Keratinocyte (primary cell): ENCODE measurements around the gene OSR1. TPM values are rescaled to one million over a fixed set of nuclear protein-coding genes. Genes with fewer than 3 reads are reported as not detected.
A peak's percentile ranks its signal among the peaks of the same experiment; 100 is the strongest.

Experiments
- DNase-seq: peaks from one replicate; pipeline ENCODE4 v3.0.0-alpha.2; 2011; ENCODE audit warnings: low read depth, missing footprints, low spot score
- FAIRE-seq: peaks from 2 replicates; lab custom pipeline; 2011; peaks lifted over from hg19 to GRCh38; lab: Jason Lieb, UNC
- H2AFZ ChIP-seq: 2 replicates; pipeline ENCODE4 v1.6.0; 2012; ENCODE audit warnings: low read length, control low read depth, inconsistent platforms; ENCODE audit not compliant: control insufficient read depth
- H3K27ac ChIP-seq: 2 replicates; pipeline ENCODE4 v1.5.1; 2011; ENCODE audit warnings: low read length; ENCODE audit not compliant: control insufficient read depth, insufficient read depth
- H3K27me3 ChIP-seq: 3 replicates; pipeline ENCODE4 v1.6.0; 2011; ENCODE audit warnings: low read length; ENCODE audit not compliant: control insufficient read depth, insufficient read depth; ENCODE audit errors: extremely low read depth
- H3K36me3 ChIP-seq, 2 experiments: 2 replicates in 1 of 2; 3 replicates in 1 of 2; pipeline ENCODE4 v1.5.1; 2011; ENCODE audit warnings: low read length in 2 of 2, mild to moderate bottlenecking in 1 of 2; ENCODE audit not compliant: control insufficient read depth in 2 of 2, insufficient read depth in 2 of 2; ENCODE audit errors: extremely low read depth in 1 of 2
- H3K4me1 ChIP-seq: 3 replicates; pipeline ENCODE4 v1.5.1; 2011; ENCODE audit warnings: low read length; ENCODE audit not compliant: control insufficient read depth, insufficient read depth; ENCODE audit errors: extremely low read depth
- H3K4me2 ChIP-seq: 3 replicates; pipeline ENCODE4 v1.6.0; 2011; ENCODE audit warnings: low read depth, low read length; ENCODE audit not compliant: control insufficient read depth, insufficient read depth; ENCODE audit errors: extremely low read depth
- H3K4me3 ChIP-seq, 3 experiments: fragments of 200-600 bp in 1 of 3; sonication (generic) in 1 of 3; 2 replicates in 2 of 3; 3 replicates in 1 of 3; pipeline ENCODE4 v1.5.1; 2011 to 2016; ENCODE audit warnings: low read length in 3 of 3, mild to moderate bottlenecking in 3 of 3, control low read depth in 2 of 3, inconsistent platforms in 1 of 3, low read depth in 1 of 3, mixed read lengths in 1 of 3, mixed run types in 1 of 3, moderate library complexity in 1 of 3; ENCODE audit not compliant: control insufficient read depth in 2 of 3, insufficient read depth in 2 of 3; ENCODE audit errors: extremely low read depth in 1 of 3
- H3K79me2 ChIP-seq: 2 replicates; pipeline ENCODE4 v1.6.0; 2012; ENCODE audit warnings: low read length; ENCODE audit not compliant: control insufficient read depth, insufficient read depth
- H3K9ac ChIP-seq: 3 replicates; pipeline ENCODE4 v1.6.0; 2011; ENCODE audit warnings: low read length; ENCODE audit not compliant: control insufficient read depth, insufficient read depth; ENCODE audit errors: extremely low read depth
- H3K9me1 ChIP-seq: 3 replicates; pipeline ENCODE4 v1.6.0; 2011; ENCODE audit warnings: low read length; ENCODE audit not compliant: control insufficient read depth, insufficient read depth; ENCODE audit errors: extremely low read depth
- H3K9me3 ChIP-seq: 2 replicates; pipeline ENCODE4 v1.5.1; 2012; ENCODE audit warnings: low read depth, low read length; ENCODE audit not compliant: control insufficient read depth
- H4K20me1 ChIP-seq: 3 replicates; pipeline ENCODE4 v1.6.0; 2011; ENCODE audit warnings: low read length; ENCODE audit not compliant: control insufficient read depth, insufficient read depth; ENCODE audit errors: extremely low read depth
- EZH2 ChIP-seq: IDR thresholded peaks from one replicate; pipeline ENCODE4 v1.6.1; 2012; ENCODE audit warnings: inconsistent platforms, mild to moderate bottlenecking, low read length, moderate library complexity
- dilution Hi-C: fragments of 300-500 bp; cut with MboI; formaldehyde crosslinking; loops from one replicate; pipeline ENCODE4 v1.7.0; 2020; ENCODE audit warnings: low sequenced_read_pairs; ENCODE audit not compliant: extremely low pct_ligation_motif_present
- polyA plus RNA-seq, 5 experiments: library from polyadenylated mRNA; depleted of rRNA in 3 of 5; stranded (reverse) in 3 of 5; stranded (forward) in 1 of 5; unstranded in 1 of 5; fragments of >200 nt; gene quantifications; 1 replicate in 1 of 5; 2 replicates in 3 of 5; 3 replicates in 1 of 5; pipeline versions ENCODE4 v1.2.1 to v1.2.3, GENCODE V29; 2011 to 2012; ENCODE audit warnings: missing spikeins in 2 of 5, low read depth in 1 of 5, low replicate concordance in 1 of 5
- TF ChIP-seq, protein P1 (sequence below), 3 experiments: IDR thresholded peaks in 1 of 3; conservative IDR thresholded peaks in 1 of 3; optimal IDR thresholded peaks in 1 of 3; 2 replicates in 2 of 3; 3 replicates in 1 of 3; pipeline versions ENCODE3 to v1.5.1; 2011; ENCODE audit warnings: low read length in 3 of 3, mild to moderate bottlenecking in 3 of 3, moderate library complexity in 2 of 3, control low read depth in 1 of 3, inconsistent platforms in 1 of 3; ENCODE audit not compliant: insufficient read depth in 2 of 3; ENCODE audit errors: extremely low read depth in 1 of 3

OSR1 gene
- polyA plus RNA-seq, 1 donor (not counting 4 experiments of a cell fraction or from before 2014, with no cell fraction given), result 0.09 TPM

DNA sequence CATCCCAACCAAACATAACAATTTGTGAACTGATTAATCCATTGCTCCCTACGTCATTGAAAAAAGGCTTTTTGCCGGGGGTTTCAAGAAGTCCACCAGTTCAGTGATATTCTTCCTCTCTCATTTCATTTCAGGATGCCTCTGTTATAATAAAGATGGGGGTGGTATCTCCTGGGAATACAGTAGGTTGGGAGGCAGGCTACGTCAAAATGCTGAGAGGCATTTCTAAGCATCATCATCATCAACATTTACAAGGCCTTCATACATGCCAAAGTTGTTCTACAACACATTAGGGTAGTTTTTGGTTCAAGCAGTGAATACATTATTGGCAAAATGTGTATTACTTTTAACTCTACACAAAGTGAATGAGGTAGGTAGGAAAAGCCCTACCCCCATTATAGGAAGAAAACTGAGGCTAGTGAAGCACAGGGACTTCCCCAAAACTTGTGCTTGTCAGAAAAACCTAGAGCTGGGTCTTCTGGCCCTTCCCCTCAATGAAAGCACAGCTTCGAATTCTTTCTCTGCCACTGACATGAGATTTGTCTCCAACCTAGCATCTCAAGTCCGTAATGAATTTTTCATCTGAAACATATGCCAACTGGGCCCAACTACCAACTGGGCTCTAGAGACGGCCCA lies 11.3 kb downstream of the OSR1 start:
- dilution Hi-C loops, result no loop called here
- Histone ChIP-seq H3K9me3 (no peaks in the 10 kb centered on the region), H3K79me2 (peaks cover 10% of the 10 kb centered on the region), H4K20me1 (no peaks in the 10 kb centered on the region), H3K9ac (peak overlapping the region; percentile 97), H3K9me1 (no peaks in the 10 kb centered on the region), H3K27ac (peak overlapping the region; percentile 93), H3K4me1 (peaks cover 14% of the 10 kb centered on the region), H3K36me3 (no peaks in the 10 kb centered on the region), H3K4me3 (peak overlapping the region; percentile 79 to 89 (median 85)), H3K4me2 (peak overlapping the region; percentile 82), H3K27me3 (peaks cover 21% of the 10 kb centered on the region), H2AFZ (peak overlapping the region; percentile 94)
- no peak for TF ChIP-seq EZH2
- TF ChIP-seq, protein P1, sequence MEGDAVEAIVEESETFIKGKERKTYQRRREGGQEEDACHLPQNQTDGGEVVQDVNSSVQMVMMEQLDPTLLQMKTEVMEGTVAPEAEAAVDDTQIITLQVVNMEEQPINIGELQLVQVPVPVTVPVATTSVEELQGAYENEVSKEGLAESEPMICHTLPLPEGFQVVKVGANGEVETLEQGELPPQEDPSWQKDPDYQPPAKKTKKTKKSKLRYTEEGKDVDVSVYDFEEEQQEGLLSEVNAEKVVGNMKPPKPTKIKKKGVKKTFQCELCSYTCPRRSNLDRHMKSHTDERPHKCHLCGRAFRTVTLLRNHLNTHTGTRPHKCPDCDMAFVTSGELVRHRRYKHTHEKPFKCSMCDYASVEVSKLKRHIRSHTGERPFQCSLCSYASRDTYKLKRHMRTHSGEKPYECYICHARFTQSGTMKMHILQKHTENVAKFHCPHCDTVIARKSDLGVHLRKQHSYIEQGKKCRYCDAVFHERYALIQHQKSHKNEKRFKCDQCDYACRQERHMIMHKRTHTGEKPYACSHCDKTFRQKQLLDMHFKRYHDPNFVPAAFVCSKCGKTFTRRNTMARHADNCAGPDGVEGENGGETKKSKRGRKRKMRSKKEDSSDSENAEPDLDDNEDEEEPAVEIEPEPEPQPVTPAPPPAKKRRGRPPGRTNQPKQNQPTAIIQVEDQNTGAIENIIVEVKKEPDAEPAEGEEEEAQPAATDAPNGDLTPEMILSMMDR (optimal IDR thresholded peaks at IDR 0.05 in 1 of 3, IDR thresholded peaks at IDR 0.05 in 1 of 3, conservative IDR thresholded peaks at IDR 0.05 in 1 of 3; ENCODE audit: extremely low read depth in 1 of 3, insufficient read depth in 2 of 3, low read length in 3 of 3), result no peak
- FAIRE-seq (no peak), DNase-seq (no peak)

DNA sequence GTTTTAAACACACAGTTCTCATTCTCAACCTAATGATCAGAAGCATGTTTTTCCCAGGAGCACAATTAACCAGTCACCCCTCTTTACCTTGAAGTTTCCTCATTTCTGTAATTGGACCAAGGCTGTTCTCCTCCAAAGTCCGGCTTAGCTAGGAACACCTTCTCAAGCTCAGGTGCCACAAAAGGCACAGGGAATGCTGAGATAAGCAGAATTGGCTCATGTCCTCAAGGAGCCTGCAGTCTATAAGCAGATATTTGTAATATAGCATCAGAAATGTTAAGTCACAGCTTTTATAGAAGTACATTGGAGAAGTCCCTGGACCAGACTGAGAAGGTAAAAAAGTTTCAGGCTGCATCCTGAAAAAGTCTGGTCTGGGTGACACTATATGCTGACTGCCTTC lies 20.7 kb downstream of the OSR1 start:
- no peaks in the 10 kb centered on the region for H3K9me3 ChIP-seq
- no peak overlapping the region for H3K9ac ChIP-seq
- no peak overlapping the region for H3K4me3 ChIP-seq
- H4K20me1 ChIP-seq, result no peaks in the 10 kb centered on the region
- no peak for FAIRE-seq
- H3K79me2 ChIP-seq, result no peaks in the 10 kb centered on the region
- H3K27ac ChIP-seq, result no peak overlapping the region
- no peaks in the 10 kb centered on the region for H3K36me3 ChIP-seq
- H3K9me1 ChIP-seq, result no peaks in the 10 kb centered on the region
- H3K27me3 ChIP-seq, result no peaks in the 10 kb centered on the region
- no peak overlapping the region for H2AFZ ChIP-seq
- no peaks in the 10 kb centered on the region for H3K4me1 ChIP-seq
- DNase-seq, result no peak
- TF ChIP-seq EZH2, result no peak
- TF ChIP-seq, protein P1 (optimal IDR thresholded peaks at IDR 0.05 in 1 of 3, IDR thresholded peaks at IDR 0.05 in 1 of 3, conservative IDR thresholded peaks at IDR 0.05 in 1 of 3; ENCODE audit: extremely low read depth in 1 of 3, insufficient read depth in 2 of 3, low read length in 3 of 3), result no peak
- H3K4me2 ChIP-seq, result no peak overlapping the region
- dilution Hi-C loops, result no loop called here
